GM18861 (cell line): Measurements from ENCODE around the gene BRICD5.

Experiments
- ATAC-seq: cut with Tn5 transposase; IDR thresholded peaks from one replicate; pipeline ENCODE4 v1.9.1; 2021; ENCODE audit not compliant: unreplicated experiment

BRICD5 gene

DNA sequence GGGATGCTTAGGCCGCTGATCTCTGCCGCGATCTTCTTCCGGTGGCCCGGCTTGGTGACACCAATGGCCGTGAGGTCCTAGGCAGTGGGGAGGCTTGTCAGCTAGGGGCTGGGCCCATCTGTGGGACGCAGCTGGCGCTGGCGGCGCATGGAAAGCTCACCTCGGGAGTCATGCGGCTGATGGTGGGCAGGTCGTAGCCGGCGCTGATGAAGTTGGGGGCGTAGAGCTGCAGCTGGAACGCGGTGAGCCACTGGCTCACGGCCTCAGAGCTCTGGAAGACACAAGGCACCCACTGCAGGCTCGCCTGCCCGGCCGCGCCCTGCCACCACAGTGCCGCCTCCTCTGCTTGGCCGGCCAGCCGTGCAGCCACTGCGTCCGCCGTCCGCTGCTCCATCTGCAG, 27.0 kb downstream of the BRICD5 start:
- no peak for ATAC-seq

DNA sequence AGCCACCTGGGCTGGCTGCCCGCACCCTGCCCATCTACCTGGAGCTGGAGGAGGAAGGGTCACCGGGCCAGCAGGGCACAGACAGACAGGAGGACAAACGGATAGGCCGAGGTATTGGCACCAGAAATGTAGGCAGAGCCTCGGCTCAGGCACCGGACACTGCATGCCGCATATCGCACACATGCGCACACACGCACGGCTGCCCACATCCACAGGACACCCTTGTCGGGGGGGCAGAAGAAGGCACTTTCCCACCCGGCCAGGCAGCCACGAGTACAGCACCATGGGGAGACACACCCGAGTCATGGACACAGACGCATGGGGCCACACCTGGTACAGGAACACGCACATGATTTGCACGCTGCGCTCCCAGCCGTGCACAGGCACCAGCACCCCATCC, 28.7 kb downstream of the BRICD5 start:
- ATAC-seq, result no peak

DNA sequence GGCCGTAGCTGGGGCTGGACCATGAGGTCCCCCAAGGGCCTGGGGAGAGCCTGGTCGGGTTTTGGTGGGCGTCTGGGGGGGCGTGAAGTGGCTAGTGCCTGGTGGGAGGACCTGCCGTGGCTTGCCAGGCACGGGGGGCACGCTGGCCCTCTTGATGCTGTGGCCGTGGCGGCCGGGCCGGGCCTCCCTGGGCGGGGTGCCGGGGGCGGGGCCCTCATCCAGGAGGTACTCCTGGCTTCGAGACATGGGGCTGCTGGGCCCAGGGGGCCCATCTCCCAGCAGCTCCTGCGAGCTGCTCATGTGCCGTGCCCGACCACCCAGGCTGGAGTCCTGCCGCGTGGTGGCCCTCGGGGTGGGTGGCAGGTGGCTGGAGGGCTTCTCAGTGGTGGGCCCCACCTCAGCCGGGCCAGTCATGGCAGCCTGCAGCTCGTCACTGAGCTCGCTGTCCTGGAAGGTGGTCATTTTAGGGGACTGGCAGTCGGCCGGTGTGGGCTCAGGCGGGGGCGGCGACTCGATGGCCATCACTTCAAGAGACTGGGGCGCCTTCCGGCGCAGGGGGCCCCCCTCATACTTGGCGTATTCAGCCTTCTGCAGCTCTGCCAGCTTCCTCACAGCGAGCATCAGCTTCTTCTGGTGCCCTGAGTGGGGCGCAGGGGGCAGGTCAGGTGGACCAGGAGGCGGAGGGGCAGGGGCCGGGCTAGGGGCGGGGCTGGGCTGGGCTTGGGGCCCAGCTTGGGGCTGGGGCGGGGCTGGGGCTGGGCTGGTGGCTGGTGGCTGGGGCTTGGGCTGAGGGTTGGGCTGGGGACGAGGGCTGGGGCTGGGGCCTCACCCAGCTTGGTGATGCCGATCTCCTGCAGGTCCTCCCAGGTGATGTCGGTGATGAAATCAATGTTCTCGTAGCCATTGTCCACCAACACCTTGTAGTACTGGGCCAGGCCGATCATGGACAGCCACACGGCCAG, 29.4 kb downstream of the BRICD5 start:
- ATAC-seq, result no peak

- no peak for ATAC-seq
These were observed 30.2 kb downstream of the BRICD5 start for GRCh38 chr16:2180461-2180860.

DNA sequence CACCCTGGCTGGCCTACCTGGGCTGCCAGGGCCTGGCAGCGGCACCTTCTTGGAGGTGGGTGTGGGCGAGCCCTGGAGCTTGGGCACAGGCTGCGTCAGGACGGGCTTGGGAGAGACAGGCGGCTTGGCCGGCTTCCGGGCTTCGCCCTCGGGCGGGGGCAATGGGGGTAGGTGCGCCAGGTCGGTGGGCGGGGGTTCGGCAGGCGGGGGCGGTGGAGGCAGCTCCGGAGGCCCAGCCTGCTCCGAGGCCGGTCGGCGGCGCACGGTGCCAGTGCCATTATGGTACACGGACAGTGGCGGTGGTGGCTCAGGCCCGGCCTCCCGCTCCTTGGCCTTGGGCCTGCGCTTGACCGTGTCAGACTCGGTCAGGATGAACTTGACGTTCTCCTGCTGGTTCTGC, 31.1 kb downstream of the BRICD5 start:
- ATAC-seq, result no peak

- ATAC-seq, result no peak
These were observed 31.6 kb downstream of the BRICD5 start for GRCh38 chr16:2179107-2179501.

DNA sequence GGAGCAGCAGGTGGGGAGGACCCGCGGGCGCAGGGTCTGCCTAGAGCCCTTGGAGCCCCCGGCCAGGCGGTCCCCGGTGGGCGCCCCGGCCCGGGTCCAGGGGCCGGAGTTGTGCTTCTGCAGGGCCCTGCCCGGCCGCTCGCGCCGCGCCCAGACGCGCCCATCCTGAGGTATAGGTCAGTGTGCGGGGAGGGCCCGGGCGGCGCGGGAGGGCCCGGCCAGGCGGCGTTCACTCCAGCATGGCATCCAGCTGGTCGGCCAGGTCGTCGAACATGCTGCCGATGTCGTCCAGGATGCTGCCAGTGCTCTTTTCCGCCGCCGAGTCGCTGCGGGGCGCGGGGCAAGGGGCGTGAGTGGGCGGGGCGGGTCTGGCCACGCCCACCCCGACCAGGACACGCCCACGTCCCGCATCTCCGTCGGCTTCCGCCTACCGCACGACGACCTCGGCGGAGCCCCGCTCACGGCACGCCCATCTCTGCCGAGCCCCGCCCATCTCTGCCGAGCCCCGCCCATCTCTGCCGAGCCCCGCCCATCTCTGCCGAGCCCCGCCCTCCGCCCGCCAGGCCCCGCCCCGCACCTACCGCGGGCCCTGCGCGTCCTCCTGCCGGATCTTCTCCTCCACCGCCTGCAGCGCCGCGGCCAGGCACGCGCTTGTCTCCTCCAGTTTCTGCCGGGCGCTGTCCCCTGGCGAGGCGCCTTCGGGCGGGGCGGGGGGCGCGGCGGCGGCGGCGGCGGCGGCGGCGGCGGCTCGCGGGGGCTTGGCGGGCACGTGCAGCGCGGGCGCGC, 32.1 kb downstream of the BRICD5 start:
- no peak for ATAC-seq

GRCh38 chr16:2177561-2177960, 33.1 kb downstream of the BRICD5 start:
- ATAC-seq, result no peak

- no peak for ATAC-seq
These were observed 33.6 kb downstream of the BRICD5 start for GRCh38 chr16:2177101-2177500.

GRCh38 chr16:2176047-2176446, 34.6 kb downstream of the BRICD5 start:
- ATAC-seq, result no peak

DNA sequence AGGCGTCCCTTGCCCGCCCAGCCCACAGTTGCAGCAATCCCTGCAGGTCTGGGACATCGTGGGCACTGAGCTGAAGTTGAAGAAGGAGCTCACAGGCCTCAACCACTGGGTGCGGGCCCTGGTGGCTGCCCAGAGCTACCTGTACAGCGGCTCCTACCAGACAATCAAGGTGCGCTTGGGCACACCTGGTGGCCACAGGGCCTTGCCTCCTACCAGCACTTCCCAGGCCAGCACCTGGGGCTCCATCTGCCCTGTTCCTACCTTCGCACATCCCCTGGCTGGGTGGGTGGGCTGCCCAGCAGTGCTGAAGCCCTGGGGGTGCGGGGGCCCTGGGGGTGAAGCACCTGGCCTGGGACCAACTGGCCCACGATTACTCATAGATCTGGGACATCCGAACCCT, 35.2 kb downstream of the BRICD5 start:
- ATAC-seq, result no peak

- ATAC-seq, result no peak
These were observed 36.1 kb downstream of the BRICD5 start for GRCh38 chr16:2174396-2175131.

GRCh38 chr16:2173916-2174315, 36.7 kb downstream of the BRICD5 start:
- ATAC-seq, result no peak

GRCh38 chr16:2173366-2173765, 37.3 kb downstream of the BRICD5 start:
- ATAC-seq, result no peak

DNA sequence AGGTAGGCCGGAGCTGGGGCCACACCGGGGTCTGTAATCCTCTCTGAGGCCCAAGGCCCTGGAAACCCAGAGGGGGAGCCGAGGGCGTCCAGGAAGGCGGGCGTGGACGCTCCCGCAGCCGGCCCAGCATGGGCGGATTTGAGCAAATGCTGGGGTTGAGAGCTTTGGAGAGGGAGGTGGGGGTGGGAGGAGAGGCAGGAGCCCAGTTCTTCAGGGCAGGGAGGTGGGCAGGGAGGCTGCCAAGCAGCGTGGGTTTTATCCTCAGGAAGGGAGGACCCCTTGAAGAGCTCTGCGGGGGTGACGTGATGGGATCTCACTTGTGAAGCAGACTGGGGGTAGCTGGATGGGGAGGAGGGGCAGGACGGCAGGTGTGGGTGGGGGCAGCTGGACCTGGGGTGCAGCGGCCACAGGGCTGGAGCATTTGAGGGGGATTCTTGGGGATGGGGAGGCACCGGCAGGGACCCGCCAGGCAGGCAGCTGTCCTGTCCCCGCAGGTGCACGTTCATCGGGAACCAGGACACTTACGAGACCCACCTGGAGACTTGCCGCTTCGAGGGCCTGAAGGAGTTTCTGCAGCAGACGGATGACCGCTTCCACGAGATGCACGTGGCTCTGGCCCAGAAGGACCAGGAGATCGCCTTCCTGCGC, 37.9 kb downstream of the BRICD5 start:
- no peak for ATAC-seq

DNA sequence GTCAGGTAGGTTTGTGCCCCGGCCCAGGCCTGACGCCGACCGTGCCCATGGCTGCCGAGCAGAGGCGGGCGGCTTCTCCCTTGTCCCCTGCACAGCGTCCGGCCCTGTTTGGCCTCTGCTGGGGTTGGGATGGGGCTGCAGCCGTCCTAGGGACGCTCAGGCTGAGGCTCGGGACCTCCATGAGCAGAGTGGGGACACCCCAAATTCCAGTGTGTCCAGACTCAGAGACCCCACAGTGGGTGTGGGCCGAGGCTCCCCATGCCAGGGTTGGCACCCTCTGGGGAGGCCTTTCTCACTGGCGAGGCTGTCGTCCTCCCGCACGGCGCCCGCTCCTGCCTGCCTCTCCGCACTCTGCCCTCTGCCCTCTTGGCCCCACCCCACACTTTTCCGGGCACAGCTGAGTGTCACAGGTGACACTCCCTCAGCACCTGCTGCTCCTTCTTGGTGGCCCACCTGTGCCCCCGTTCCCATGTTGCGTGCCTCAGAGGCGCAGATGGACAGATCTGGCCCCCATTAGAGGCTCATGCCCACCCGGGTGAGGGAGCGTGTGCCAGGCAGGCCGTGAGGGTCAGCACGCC, 39.0 kb downstream of the BRICD5 start:
- no peak for ATAC-seq

DNA sequence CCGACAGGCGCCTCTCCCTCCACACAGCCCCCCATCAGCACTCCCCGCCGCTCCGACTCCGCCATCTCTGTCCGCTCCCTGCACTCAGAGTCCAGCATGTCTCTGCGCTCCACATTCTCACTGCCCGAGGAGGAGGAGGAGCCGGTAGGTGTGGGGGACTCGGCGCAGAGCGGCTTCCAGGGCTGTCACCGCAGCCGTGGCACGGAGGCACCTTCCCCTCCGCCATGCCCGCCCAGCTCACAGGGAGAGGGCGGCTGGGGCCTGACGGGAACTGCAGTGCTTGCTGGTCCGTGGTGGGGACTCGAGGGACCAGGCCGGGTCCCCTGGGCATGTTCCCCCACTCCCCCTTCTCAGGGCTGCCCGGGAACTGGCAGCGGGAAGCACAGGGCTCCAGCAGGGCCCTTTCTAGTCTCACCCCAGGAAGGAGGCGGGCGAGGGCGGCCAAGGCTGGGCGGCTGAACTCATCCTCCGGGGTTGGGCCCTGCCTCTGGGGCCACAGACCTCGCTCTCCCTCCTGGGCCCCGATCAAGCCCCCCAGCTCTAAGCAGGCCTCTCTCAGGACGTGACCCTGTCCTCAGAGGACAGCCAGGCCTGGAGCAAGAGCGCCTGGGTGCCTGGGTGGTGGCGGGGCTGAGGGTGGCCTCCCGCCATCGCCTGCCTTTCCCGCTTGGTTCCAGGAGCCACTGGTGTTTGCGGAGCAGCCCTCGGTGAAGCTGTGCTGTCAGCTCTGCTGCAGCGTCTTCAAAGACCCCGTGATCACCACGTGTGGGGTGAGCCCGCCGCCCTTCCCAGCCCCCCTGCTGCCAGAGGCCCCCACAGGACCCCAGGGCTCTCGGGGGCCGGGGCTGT, 39.9 kb downstream of the BRICD5 start:
- ATAC-seq, result no peak

GRCh38 chr16:2170080-2170479, 40.6 kb downstream of the BRICD5 start:
- no peak for ATAC-seq

GRCh38 chr16:2167068-2167638, 43.5 kb downstream of the BRICD5 start:
- no peak for ATAC-seq
